GM19468 (cell line): ENCODE results near the gene C3orf18.
A peak's percentile ranks its signal among the peaks of the same experiment; 100 is the strongest.

Source experiments
- ATAC-seq: cut with Tn5 transposase; IDR thresholded peaks from one replicate; pipeline ENCODE4 v1.9.1; 2021; ENCODE audit warnings: mild to moderate bottlenecking, moderate library complexity, moderate number of reproducible peaks; ENCODE audit not compliant: unreplicated experiment; ENCODE audit errors: extremely low read depth

The C3orf18 gene

DNA sequence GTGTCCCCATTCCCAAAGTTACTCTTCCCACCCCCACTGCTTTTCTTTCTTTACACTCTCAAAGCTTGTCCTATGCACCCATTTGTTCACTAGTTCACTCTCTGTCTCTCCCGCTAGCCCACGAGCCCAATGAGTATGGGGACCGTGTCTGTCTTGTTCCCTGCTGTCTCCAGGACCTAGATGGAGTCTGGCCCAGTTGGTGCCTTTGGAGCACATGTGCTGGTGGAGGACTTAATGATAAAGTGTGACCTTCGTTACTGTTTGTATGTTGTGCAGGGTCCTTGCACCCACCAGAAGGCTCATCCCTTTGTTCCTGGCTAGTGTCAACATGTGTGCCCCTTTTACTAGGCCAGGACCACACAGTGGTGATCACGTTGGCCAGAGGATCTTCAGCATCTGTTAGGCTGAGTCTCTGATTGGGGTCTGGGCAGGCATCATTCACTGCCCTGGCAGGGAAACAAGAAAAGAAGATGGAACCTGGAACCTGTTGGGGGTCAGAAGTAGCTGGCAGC lies 36.6 kb upstream of the C3orf18 start:
- no peak for ATAC-seq

DNA sequence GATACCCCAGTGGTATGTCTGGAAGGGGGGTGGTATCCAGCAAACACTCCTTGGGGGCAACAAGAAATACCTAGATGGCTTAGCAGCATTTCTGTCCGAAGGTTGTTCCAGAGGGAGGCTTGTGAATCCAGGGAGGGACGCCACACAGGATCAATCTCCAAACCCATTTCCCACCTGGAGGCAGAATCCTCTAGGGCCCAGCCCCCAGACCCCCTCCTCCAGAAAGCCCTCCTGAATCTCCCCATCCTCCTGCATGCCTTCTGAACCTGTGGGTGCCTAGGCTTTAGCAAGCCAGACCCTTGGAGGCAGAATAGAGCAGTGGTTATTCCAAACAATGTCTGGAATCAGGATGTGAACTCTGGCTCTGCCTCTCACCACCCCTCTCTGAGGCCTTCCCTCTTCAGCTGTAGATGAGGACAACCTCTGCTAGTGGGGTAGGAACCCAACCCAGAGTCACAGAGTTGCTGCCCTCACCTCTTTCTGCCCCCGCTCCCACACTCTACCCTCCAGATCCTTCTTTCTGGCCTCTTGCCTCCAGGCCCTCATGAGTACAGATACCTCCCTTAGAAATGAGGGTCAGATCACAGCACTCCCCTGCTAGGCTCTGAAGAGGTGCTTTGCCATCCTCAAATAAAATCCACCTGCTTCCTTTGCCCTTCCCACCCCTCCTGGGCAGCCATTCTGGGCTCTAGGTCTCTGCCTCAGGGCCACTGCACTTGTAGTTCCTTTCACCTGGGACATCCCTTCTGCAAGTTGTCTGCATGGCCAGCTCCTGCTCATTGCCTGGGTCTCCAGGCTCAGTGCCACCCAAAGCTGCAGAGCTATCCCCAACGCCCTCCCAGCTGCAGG lies 35.9 kb upstream of the C3orf18 start:
- ATAC-seq: no peak

DNA sequence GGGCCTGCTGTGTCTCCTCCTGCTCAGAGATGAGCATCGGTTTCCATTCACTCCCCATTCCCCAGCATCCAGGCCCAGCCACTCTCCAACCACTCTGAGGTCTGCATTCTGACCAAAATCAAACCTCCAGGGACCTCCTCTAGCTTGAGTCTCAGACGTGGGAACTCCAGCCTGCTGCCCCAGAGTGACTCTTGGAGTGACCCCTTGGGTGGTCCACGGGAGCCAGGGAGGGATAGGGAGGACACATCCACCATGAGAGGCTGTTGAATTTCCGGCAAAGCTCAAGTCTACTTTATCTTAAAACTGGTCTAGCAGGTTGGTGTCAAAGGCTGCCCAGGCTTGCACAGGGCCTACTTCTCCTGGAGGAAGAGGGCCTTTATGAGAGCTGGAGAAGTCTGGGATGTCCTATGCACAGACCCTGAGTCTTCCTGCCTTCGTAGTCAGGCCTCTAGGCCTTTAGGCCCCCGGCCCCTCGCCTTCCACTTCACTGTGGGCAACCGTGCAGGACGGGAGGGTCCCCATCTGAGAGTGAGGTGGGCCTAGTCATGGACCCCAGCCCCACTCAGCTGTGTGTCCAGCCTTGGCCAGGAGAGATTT lies 35.1 kb upstream of the C3orf18 start:
- no peak for ATAC-seq

DNA sequence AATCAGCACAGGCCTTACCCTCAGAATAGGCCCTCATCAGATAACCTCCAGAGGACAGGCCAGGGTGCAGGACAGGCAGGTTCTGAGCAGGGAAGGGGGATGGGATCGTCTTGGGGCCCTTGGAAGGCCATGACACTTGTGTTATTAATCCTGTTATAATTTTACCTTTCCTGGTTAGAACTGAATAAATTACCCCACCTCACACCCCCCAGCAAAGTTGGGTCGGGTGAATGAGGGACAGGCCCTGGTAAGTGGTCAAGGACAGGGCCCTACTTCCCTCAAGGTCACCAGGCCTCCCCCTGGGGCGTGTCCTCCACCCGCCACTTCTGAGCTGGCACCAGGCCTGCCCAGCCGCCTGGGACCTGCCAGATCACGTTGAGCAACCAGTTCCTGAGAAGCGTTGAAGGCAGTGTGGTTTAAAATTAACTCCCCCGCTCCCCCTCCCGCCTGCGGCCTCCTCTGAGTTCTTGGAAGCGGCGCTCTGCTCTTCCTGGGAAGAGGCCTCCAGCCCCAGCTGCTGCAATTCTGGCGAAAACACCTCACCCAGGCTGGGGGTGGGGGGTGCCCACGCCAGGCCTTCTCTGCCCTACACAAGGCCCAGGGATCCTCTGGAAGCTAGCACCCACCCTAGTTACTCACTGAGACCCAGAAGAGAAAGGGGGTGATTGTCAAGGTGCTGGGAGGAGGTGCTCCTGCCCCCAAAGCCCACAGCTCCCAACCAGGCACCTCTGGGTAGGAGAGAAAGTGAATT lies 33.5 kb upstream of the C3orf18 start:
- peak; percentile 33 for ATAC-seq

DNA sequence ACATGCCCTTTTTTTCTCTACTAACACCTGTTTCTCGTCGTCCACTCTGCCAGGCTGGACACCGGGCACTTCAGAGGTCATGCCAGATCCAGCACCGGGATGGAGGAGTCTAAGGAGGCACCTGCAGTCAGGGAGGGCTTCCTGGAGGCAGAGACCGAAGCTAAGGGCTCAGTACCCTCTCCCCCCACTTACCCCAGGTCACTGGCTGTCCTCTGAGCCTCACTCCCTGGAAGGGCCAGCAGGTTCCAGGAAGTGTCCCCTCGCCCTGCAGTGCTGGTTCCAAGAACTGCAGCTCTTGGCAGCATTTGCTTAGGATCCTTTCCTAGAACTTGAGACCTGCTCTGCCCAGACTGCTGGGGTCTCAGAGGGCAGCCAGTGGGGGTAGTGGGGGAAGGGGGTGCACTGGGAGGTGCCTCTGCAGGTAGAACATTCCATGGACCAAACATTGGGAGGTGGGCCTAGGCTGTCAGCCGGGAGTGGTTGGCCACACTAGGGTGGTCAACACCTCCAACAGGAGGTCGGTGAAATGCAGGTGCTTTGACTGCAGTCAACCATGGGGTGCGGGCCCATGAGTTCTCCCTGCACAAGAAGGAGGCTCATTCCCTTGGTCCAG lies 32.7 kb upstream of the C3orf18 start:
- ATAC-seq: no peak

DNA sequence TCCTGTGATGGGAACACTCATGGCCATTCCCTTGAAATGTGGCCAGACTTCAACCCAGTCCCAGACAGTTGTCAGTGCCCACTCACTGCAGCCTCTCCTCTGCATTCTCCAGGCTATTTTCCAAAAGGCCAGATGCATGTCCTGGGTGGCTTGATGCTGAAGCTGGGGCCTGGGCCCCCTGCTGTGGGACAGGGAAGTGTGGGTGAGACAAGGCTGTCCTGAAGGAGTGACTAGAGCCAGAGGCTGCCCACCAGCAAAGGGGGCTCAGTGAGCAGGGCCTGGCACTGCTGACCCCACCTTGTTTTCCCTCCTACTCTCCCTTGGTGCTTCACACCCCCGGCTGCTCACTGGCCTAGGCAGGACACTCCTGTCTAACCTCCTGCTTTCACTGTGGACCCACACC lies 32.2 kb upstream of the C3orf18 start:
- ATAC-seq: no peak

DNA sequence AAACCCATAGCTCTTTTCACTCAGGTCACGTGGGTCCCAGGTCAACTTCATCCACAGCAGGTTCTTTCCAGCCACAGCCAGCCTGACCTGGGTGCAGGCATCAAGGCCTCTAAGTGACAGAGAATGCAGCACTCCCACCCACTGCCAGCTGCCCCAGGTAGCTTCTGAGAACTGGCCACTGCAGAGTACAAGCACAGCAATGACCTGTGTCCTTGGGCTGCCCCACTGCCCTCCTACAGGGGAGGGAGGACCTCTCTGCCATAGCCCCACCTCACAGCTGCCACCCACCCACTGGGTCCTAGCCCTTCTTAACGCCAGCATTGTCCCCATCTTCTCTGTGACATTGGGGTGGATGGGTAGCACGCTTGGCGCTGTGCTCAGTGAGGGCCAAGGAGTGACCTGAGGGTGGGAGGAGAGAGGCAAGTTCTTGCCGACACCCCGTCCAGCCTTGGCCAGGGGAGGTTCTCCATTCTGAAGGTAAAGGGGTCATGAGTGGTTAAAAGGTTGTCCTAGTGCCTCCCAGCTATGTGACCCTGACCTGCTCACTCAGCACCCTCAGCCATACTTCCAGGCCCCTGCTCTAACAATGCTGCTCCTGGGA lies 31.7 kb upstream of the C3orf18 start:
- no peak for ATAC-seq

DNA sequence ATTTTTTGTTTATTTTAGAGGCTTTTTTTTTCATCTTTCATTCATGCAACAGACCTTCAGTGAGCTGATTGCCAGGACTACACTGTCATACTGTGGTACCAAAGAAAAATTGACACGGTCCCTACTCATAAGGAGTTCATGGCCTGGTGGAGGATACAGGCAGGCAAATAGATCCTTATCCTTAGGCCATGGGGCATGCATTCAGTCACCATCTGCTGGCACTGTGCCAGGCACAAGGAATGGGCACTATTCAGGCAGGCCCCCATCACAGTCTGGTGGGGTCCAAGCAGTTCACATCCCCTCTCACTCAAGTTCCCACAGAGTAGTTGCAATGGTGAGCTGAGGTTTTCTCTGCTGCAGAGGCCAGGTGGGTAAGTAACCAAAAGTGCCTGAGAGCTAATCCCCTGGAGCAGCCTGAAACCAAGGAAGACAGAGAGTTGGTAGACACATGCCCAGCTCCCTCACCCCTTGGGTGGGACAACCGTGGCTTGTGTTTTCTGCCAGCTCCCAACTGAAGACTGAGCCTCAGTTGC lies 26.8 kb upstream of the C3orf18 start:
- no peak for ATAC-seq

DNA sequence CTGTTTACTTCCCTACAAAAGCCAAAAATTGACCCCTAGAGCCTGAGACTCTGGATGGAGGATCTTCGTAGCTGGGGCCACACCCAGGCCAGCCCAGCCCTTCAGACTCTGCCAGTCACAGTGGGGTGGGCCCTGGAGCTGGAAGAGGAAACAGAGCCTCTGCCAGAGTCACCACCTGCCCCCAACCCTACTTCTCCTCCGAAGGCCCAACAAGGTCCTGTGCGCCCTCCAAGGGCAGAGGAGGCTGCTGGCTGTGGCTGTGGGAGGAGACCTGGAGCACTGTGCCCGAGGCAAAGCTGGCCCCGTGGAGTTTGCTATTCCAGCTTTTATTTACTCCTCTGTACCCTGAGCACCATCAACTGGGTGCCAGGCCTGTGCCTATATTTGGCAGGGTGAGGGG lies 25.0 kb upstream of the C3orf18 start:
- ATAC-seq: no peak

DNA sequence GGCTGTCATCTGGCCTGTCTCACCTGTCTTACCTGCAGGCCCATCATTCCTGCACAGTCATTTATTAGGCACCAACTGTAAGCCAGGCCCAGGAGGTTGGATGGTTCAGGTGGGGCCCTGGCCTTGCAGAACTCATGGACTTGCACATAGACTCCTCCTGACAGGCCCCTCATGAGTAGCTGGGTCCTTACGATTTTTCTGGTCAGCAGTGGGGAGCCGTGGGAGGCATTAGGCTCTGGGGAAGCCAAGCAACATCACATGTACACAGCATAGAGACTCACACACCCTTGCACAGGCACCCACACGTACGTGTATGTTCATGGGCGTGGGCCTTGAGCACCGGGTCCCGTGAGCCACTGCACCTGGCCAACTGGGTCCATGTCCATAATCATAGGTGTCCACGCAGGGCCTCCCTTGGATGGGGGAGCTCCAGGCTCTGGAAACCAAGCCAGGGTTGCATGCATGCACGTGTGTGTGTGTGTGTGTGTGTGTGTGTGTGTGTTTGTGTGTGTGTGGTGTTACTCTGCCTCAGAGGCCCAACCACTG lies 23.7 kb upstream of the C3orf18 start:
- no peak for ATAC-seq

DNA sequence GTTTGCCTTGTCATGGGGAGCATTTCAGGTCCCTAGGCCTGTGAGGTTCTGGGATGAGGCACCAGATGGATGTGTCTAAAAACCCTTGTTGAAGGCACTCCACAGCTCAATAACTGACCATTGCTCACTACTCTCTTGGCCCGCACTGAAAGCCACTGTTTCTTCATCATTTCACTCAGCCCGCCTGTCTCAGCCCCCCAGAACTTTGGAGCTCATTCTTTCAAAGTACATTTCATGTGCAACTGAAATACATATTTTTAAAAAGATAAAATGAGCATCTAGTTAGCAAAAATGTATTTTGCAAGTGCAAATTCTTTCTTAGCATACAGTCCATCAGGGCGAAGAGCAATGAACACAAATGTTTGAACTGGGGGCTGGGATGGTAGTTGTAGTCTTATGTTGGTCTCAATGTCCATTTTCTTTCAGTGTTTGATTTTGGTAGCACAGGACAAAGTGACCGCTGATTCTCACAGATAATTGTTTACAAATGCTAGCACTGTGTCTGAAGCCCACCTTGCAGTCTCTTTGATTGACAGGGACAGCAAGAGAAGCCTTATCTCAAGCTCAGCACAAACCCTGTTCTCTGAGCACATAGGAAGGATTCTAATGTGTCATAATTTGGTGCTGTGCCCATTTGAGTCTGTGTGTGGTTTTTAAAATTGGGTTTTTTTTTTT lies 21.3 kb upstream of the C3orf18 start:
- no peak for ATAC-seq

DNA sequence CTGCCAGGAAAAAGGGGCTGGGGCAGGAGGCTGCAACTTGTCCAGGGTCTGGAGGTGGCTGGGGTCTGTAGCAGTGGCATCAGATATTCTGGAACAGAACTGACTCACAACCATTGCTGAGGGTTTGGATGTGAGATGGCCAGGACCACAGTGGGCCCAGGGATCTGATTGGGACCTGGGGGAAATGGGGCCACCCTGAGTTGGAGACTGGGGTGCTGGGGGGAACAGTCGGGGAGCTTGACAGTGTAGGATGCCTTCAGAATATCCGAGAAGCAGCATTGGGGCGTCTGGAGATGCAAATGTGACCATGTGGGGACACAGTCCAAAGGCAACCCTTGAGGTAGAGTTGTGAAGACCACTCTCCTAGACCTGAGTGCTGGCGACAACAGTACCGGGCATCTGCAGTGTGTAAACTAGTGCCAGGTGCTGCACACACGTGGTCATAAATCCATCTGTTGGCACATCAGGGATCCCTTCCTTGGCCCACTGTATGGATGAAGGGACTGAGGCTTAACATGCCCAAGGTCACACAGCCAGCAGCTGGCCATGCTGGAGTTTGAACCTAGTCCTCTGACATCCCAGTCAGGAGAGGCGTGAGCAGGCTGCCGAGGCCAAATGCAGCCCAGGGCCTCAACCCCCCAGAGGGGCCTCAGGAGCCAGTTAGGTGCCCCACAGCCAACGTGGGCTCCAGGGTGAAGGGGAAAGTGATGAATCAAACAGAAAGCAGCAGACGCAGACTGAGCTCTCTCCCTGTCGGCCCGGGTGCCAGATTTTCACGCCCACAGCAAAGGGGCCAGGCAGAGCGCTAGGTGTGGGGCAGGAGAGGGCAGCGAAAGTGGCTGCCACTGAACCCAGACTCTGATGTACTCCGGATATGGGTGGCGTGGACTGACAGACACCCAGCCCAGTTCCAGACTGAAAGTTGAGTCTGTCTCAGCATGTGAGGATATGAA lies 20.5 kb upstream of the C3orf18 start:
- no peak for ATAC-seq

DNA sequence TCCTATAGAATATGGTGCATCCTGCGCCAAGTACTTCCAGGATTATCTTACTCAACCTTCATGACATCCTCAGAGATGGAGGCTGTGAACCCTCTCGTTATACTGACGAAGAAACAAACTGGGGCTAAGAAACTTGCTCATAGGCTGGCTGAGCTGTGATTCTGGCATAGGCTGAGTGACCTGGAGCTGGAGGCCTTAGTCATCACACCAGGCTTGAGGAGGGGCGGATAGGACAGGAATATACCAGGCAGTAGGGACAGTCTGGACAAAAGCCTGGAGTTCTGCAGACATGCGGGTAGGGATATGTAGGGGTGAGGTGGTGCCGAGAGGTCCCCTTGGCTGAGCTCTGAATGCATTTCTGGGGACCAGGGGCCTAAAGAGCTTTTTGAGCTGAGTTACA lies 19.8 kb upstream of the C3orf18 start:
- ATAC-seq: no peak

DNA sequence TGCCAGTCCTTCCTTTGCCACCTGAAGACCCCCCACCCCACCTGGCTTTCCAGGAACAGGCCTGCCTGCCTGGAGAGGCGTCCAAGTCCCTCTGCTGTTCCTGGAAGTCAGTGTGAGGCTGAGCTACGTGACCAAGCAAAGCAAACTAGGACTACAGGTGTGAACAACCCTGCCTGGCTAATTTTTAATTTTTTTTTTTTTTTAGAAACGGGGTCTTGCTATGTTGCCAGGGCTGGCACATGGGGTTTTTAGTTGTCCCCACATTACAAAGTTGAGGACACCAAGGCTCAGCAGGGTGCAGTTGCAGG lies 19.2 kb upstream of the C3orf18 start:
- no peak for ATAC-seq

DNA sequence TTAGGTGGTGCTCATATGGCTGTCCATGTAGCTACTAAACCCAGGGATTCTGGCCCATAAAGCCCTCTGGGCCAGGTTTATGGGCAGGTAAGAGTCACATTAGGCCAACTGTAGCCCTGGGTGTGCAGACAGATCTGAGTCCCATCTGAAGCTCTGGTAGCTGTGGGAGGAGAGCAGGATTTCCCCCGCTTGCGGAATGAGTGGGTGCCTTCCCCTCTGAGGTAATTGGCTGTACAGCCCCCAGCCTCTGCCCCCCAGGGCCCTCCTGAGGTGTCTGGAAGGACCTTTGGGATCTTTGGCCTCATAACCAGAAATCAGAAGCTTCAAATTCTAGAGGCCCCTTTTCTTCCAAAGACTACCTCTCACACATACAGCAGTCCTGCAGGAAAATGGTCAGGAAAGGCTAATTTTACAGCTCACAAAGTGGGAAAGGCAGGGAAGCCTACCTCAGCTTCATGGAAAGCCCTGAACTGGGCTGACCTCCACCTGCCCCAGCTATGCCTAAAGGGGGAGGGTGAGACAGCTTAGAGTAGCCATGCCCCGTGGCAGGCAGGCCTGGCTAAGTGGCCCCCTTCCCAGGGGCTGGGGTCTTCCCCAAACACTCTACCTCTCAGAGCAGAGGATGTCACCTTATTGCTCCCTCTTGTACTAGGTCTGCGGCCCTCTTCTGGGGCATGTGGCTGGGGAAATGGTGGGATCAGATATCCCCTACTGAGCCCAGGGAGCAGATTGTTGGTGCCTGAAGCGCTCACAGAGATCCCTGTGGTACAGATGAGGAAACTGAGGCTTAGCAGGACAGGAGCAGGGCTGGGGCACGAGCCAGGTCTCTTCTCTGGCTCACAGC lies 18.6 kb upstream of the C3orf18 start:
- no peak for ATAC-seq

DNA sequence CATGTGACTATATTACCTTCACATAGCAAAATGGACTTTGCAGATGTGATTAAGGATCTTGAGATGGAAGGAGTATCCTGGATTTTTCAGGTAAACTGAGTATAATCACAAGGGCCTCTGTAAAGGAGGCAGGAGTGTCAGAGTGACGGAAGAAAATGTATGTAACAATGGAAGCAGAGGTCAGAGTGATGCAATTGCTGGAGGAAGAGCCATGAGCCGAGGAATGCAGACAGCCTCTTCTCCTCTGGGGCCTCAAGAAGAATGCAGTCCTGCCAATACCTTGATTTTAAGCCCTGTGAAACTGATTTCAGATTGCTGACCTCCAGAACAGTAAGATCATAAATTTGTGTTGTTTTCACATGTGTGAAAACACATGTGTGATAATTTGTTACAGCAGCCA lies 16.8 kb upstream of the C3orf18 start:
- no peak for ATAC-seq

DNA sequence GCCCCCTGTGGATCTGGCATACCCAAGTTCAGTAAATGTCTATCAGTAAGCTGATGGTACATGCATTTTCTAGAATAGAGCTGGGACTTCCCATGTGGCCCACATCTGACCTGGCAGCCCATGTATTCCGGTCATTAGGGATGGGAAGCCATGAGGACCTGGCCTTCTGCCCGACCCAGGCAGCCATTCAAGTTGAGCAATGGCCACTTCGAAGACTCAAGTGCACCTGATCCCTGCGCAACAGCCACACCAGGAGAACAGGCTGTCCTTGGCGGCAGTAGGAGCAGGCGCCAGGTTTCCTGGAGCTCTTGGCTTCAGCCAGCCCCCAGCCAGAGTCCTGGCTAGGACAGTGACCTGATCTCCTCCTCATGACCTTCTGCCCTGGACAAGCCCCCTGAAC lies 16.4 kb upstream of the C3orf18 start:
- ATAC-seq: no peak
